Measurements from ENCODE around the gene WDFY2. TPM values are rescaled to one million over a fixed set of nuclear protein-coding genes. Genes with fewer than 3 reads are reported as not detected.

WDFY2 gene
- total and polyA plus RNA-seq, 2 of the 8 experiments (the other 6 are each of a cell fraction or from before 2014, with no cell fraction given) = 13.9 to 29.0 TPM

GRCh38 chr13:51737609-51738008 is 153.3 kb downstream of the WDFY2 start:
- Histone ChIP-seq H3K9ac (replicated peaks in 1 of 4; ENCODE audit: extremely low read depth in 1 of 4, low read depth in 3 of 4, low read length in 3 of 4) (no peak overlapping the region), H4K8ac (ENCODE audit: extremely low read depth, insufficient read depth, low read length) (no peak overlapping the region), H4K20me1 (replicated peaks in 1 of 2; ENCODE audit: control insufficient read depth in 1 of 2, insufficient read depth in 2 of 2, low read length in 2 of 2) (no peaks in the 10 kb centered on the region), H4K5ac (ENCODE audit: insufficient read length, low read depth, low read length) (no peak overlapping the region), H3K56ac (replicated peaks; ENCODE audit: insufficient read length, low read depth, low read length) (no peak overlapping the region), H3K23me2 (ENCODE audit: low read depth, low read length) (no peaks in the 10 kb centered on the region), H3K18ac (ENCODE audit: extremely low read depth, low read length) (no peak overlapping the region), H3K27me3 (replicated peaks in 1 of 4; ENCODE audit: control insufficient read depth in 3 of 4, extremely low read depth in 1 of 4, insufficient read depth in 3 of 4, low read length in 3 of 4) (no peaks in the 10 kb centered on the region), H3K4me1 (replicated peaks in 1 of 4; ENCODE audit: control insufficient read depth in 3 of 4, insufficient read depth in 4 of 4, low read length in 3 of 4) (peaks cover 0 to 5% (median 2%) of the 10 kb centered on the region in 4 experiments; a peak in 1 of 7 replicates), H2BK20ac (ENCODE audit: low read length) (no peak overlapping the region), H3K9me3 (ENCODE audit: insufficient read depth in 2 of 2, low read depth in 1 of 2, low read length in 1 of 2) (no peaks in the 10 kb centered on the region), H2BK5ac (ENCODE audit: low read depth, low read length) (no peak overlapping the region), H3K4me2 (ENCODE audit: insufficient read depth in 1 of 2, low read depth in 2 of 2, low read length in 2 of 2) (no peak overlapping the region), H2AK5ac (ENCODE audit: low read depth, low read length) (no peak overlapping the region), H3K14ac (ENCODE audit: insufficient read length) (no peak overlapping the region), H4K91ac (replicated peaks; ENCODE audit: insufficient read length, low read length) (no peak overlapping the region), H2BK12ac (ENCODE audit: low read depth, low read length) (no peak overlapping the region), H3K4ac (replicated peaks; ENCODE audit: insufficient read length, low read depth, low read length) (no peak overlapping the region), H2BK120ac (replicated peaks; ENCODE audit: low read depth, low read length) (no peak overlapping the region), H2BK15ac (ENCODE audit: low read length) (no peak overlapping the region), H2AFZ (ENCODE audit: low read length) (no peak overlapping the region), H3K27ac (ENCODE audit: low read depth, low read length) (no peak overlapping the region), H3K23ac (ENCODE audit: insufficient read length) (no peak overlapping the region), H3K4me3 (ENCODE audit: extremely low read depth in 1 of 4, insufficient read depth in 2 of 4, low read depth in 3 of 4, low read length in 4 of 4) (no peak overlapping the region), H3K36me3 (ENCODE audit: control insufficient read depth in 2 of 4, insufficient read depth in 4 of 4, low read length in 3 of 4) (peaks cover 2 to 21% (median 8%) of the 10 kb centered on the region in 4 experiments; a peak in 6 of 8 replicates), H3K79me2 (ENCODE audit: control insufficient read depth in 1 of 2, insufficient read depth in 2 of 2, low read length in 2 of 2) (no peaks in the 10 kb centered on the region), H3K79me1 (ENCODE audit: low read depth, low read length) (no peaks in the 10 kb centered on the region; the same call in 1 of the 2 replicates)
- DNase-seq (ENCODE audit: low read depth in 1 of 2, low spot score in 2 of 2) (no peak), FAIRE-seq (no peak)
- ChIA-PET CTCF (ENCODE audit: partially characterized antibody) (no interaction called here), POLR2A (ENCODE audit: partially characterized antibody) (no interaction called here)
- WGBS, 2 experiments (ENCODE audit: extremely low coverage in 1 of 2, insufficient coverage in 1 of 2, insufficient read length in 1 of 2, insufficient replicate concordance in 2 of 2, low coverage in 1 of 2, low lambda C conversion rate in 2 of 2, missing lambda C conversion rate in 1 of 2) = 90% methylated on average over 3 of the region's 3 CpGs; no CpG with 5 or more reads in 1 of the 2 experiments
- TF ChIP-seq EGR1 (IDR thresholded peaks at IDR 0.05; ENCODE audit: borderline replicate concordance, low read depth, low read length) = no peak
- TF ChIP-seq ATF3 (IDR thresholded peaks at IDR 0.05; ENCODE audit: insufficient read depth, low read depth, low read length) = no peak
- no peak for TF ChIP-seq KDM1A (IDR thresholded peaks at IDR 0.05; ENCODE audit: borderline replicate concordance, low read length)
- TF ChIP-seq SIN3A (conservative IDR thresholded peaks at IDR 0.05 in 1 of 2, IDR thresholded peaks at IDR 0.05 in 1 of 2; ENCODE audit: low read depth in 1 of 2, low read length in 2 of 2) = no peak
- TF ChIP-seq NRF1 (IDR thresholded peaks at IDR 0.05; ENCODE audit: low read depth, low read length) = no peak

Measured in H1 (cell line).